Measurements from ENCODE around the gene SCCPDH.

SCCPDH gene

GRCh38 chr1:246722720-246723119, 1.5 kb upstream of the SCCPDH start:
- DNase-seq (ENCODE audit: low spot score): no peak
- Histone ChIP-seq H3K36me3 (ENCODE audit: low read depth) (no peaks in the 10 kb centered on the region), H3K27me3 (ENCODE audit: insufficient read depth, poor library complexity, severe bottlenecking) (no peaks in the 10 kb centered on the region), H3K4me1 (ENCODE audit: insufficient read depth, poor library complexity, severe bottlenecking) (no peaks in the 10 kb centered on the region), H3K27ac (ENCODE audit: poor library complexity, severe bottlenecking) (no peak overlapping the region), H3K9me3 (ENCODE audit: severe bottlenecking) (no peaks in the 10 kb centered on the region), H3K4me3 (ENCODE audit: severe bottlenecking) (no peak overlapping the region)
- ATAC-seq (ENCODE audit: low read depth): no peak
- no peak for TF ChIP-seq CTCF (IDR thresholded peaks at IDR 0.05; ENCODE audit: poor library complexity, severe bottlenecking)

GRCh38 chr1:246724731-246725095, 504 bp downstream of the SCCPDH start:
- no peak overlapping the region for H3K27ac ChIP-seq (ENCODE audit: poor library complexity, severe bottlenecking)
- DNase-seq (ENCODE audit: low spot score): no peak
- H3K36me3 ChIP-seq (ENCODE audit: low read depth): peaks cover 4% of the 10 kb centered on the region
- no peaks in the 10 kb centered on the region for H3K27me3 ChIP-seq (ENCODE audit: insufficient read depth, poor library complexity, severe bottlenecking)
- peak overlapping the region; percentile 66 for H3K4me3 ChIP-seq (ENCODE audit: severe bottlenecking)
- peak; percentile 60; the same call in 2 of the 3 replicates for ATAC-seq (ENCODE audit: low read depth)
- TF ChIP-seq CTCF (IDR thresholded peaks at IDR 0.05; ENCODE audit: poor library complexity, severe bottlenecking): no peak
- no peaks in the 10 kb centered on the region for H3K4me1 ChIP-seq (ENCODE audit: insufficient read depth, poor library complexity, severe bottlenecking)
- no peaks in the 10 kb centered on the region for H3K9me3 ChIP-seq (ENCODE audit: severe bottlenecking)

- Histone ChIP-seq H3K27me3 (ENCODE audit: insufficient read depth, poor library complexity, severe bottlenecking) (no peaks in the 10 kb centered on the region), H3K4me1 (ENCODE audit: insufficient read depth, poor library complexity, severe bottlenecking) (no peaks in the 10 kb centered on the region), H3K27ac (ENCODE audit: poor library complexity, severe bottlenecking) (no peak overlapping the region), H3K36me3 (ENCODE audit: low read depth) (peaks cover 4% of the 10 kb centered on the region), H3K9me3 (ENCODE audit: severe bottlenecking) (no peaks in the 10 kb centered on the region), H3K4me3 (ENCODE audit: severe bottlenecking) (peak overlapping the region; percentile 66)
- ATAC-seq (ENCODE audit: low read depth) (no peak), DNase-seq (ENCODE audit: low spot score) (no peak)
- no peak for TF ChIP-seq CTCF (IDR thresholded peaks at IDR 0.05; ENCODE audit: poor library complexity, severe bottlenecking)
Observed at GRCh38 chr1:246725191-246725590, 982 bp downstream of the SCCPDH start.

GRCh38 chr1:246726255-246726679, 2.1 kb downstream of the SCCPDH start:
- H3K4me3 ChIP-seq (ENCODE audit: severe bottlenecking): no peak overlapping the region
- DNase-seq (ENCODE audit: low spot score) (no peak), ATAC-seq (ENCODE audit: low read depth) (no peak)

More at GRCh38 chr1:246726255-246726679, 2.1 kb downstream of the SCCPDH start:
- no peak overlapping the region for H3K27ac ChIP-seq (ENCODE audit: poor library complexity, severe bottlenecking)
- H3K36me3 ChIP-seq (ENCODE audit: low read depth): peaks cover 4% of the 10 kb centered on the region
- H3K9me3 ChIP-seq (ENCODE audit: severe bottlenecking): no peaks in the 10 kb centered on the region
- no peaks in the 10 kb centered on the region for H3K4me1 ChIP-seq (ENCODE audit: insufficient read depth, poor library complexity, severe bottlenecking)
- no peak for TF ChIP-seq CTCF (IDR thresholded peaks at IDR 0.05; ENCODE audit: poor library complexity, severe bottlenecking)
- no peaks in the 10 kb centered on the region for H3K27me3 ChIP-seq (ENCODE audit: insufficient read depth, poor library complexity, severe bottlenecking)

Data from RWPE2 (cell line).